GM18508 (cell line): Measurements from ENCODE around the gene TRMT1.

Experiments used
- ATAC-seq: cut with Tn5 transposase; IDR thresholded peaks from one replicate; pipeline ENCODE4 v1.9.1; 2021; ENCODE audit warnings: moderate number of reproducible peaks; ENCODE audit not compliant: insufficient read depth, unreplicated experiment

TRMT1 gene

GRCh38 chr19:13057744-13058143, 58.8 kb downstream of the TRMT1 start:
- ATAC-seq, result no peak

- ATAC-seq, result no peak
Observed at GRCh38 chr19:13057147-13057572, 59.4 kb downstream of the TRMT1 start.

GRCh38 chr19:13056052-13056660, 60.4 kb downstream of the TRMT1 start:
- no peak for ATAC-seq

- no peak for ATAC-seq
Observed at GRCh38 chr19:13055213-13056051, 61.1 kb downstream of the TRMT1 start.
